Calu3 (cell line): ENCODE data around the gene IER5. TPM values are rescaled to one million over a fixed set of nuclear protein-coding genes. Genes with fewer than 3 reads are reported as not detected.

Experiments
- BruUV-seq: library from RNA; stranded (reverse); fragments of 400-500 nt; replicated peaks from 2 replicates; lab custom pipeline; 2021; lab: Mats Ljungman, UMichigan
- CTCF ChIA-PET: fragments of 300-600 bp; sonication (Branson Sonifier 250); formaldehyde crosslinking; loops from one replicate; lab custom pipeline; 2022; ENCODE audit warnings: antibody characterized with exemption; lab: Charles Lee
- DNase-seq: peaks from one replicate; pipeline ENCODE4 v3.0.0; 2022
- H3K27ac Mint-ChIP-seq: one replicate; pipeline ENCODE4 v1.8.0; 2022; ENCODE audit warnings: mixed read lengths; ENCODE audit not compliant: unreplicated experiment
- H3K27me3 Mint-ChIP-seq: one replicate; pipeline ENCODE4 v1.8.0; 2022; ENCODE audit warnings: mixed read lengths; ENCODE audit not compliant: unreplicated experiment
- H3K36me3 Mint-ChIP-seq: one replicate; pipeline ENCODE4 v1.8.0; 2022; ENCODE audit warnings: mild to moderate bottlenecking, moderate library complexity, mixed read lengths; ENCODE audit not compliant: insufficient read depth, unreplicated experiment
- H3K4me1 Mint-ChIP-seq: one replicate; pipeline ENCODE4 v1.8.0; 2022; ENCODE audit warnings: mild to moderate bottlenecking, low read depth, mixed read lengths; ENCODE audit not compliant: unreplicated experiment
- H3K4me3 Mint-ChIP-seq: one replicate; pipeline ENCODE4 v1.8.0; 2022; ENCODE audit warnings: mild to moderate bottlenecking, low read depth, moderate library complexity, mixed read lengths; ENCODE audit not compliant: unreplicated experiment
- H3K9me3 Mint-ChIP-seq: one replicate; pipeline ENCODE4 v1.8.0; 2022; ENCODE audit warnings: low read depth, mixed read lengths; ENCODE audit not compliant: unreplicated experiment
- CTCF ChIP-seq: fragments of 200-600 bp; IDR thresholded peaks from one replicate; pipeline ENCODE4 v1.8.0; 2022; ENCODE audit warnings: antibody characterized with exemption; ENCODE audit not compliant: unreplicated experiment
- intact Hi-C: fragments of 100-400 bp; cut with micrococcal nuclease; formaldehyde crosslinking; loops from one replicate; pipeline ENCODE4 v1.10.0; 2022; ENCODE audit not compliant: unreplicated experiment
- total RNA-seq: library from RNA; stranded (reverse); gene quantifications from 2 replicates; pipeline ENCODE4 v1.2.3, GENCODE V29; 2022

Gene IER5
- total RNA-seq, 1 experiment from 2014 or later: 11.4 TPM

- no TSS peak for BruUV-seq
- Mint-ChIP-seq H3K9me3 (no peaks in the 10 kb centered on the region), H3K4me1 (no peaks in the 10 kb centered on the region), H3K36me3 (no peaks in the 10 kb centered on the region), H3K4me3 (no peak overlapping the region), H3K27me3 (peaks cover 24% of the 10 kb centered on the region), H3K27ac (no peak overlapping the region)
- TF ChIP-seq CTCF: no peak
- intact Hi-C loops: no loop called here
- DNase-seq: no peak
- CTCF ChIA-PET: no interaction called here
These were observed 26.3 kb upstream of the IER5 start for GRCh38 chr1:181061891-181062835.

- CTCF ChIA-PET: no interaction called here
- Mint-ChIP-seq H3K27me3 (peaks cover 24% of the 10 kb centered on the region), H3K4me1 (no peaks in the 10 kb centered on the region), H3K36me3 (no peaks in the 10 kb centered on the region), H3K9me3 (no peaks in the 10 kb centered on the region), H3K4me3 (no peak overlapping the region), H3K27ac (no peak overlapping the region)
- DNase-seq: no peak
- TF ChIP-seq CTCF: no peak
- no TSS peak for BruUV-seq
- intact Hi-C loops: no loop called here
These were observed 25.6 kb upstream of the IER5 start for GRCh38 chr1:181062836-181063428.

GRCh38 chr1:181064011-181064623 lies 24.4 kb upstream of the IER5 start:
- CTCF ChIA-PET: no interaction called here
- Mint-ChIP-seq H3K4me3 (no peak overlapping the region), H3K27me3 (peaks cover 24% of the 10 kb centered on the region), H3K4me1 (no peaks in the 10 kb centered on the region), H3K27ac (no peak overlapping the region), H3K9me3 (no peaks in the 10 kb centered on the region), H3K36me3 (no peaks in the 10 kb centered on the region)
- DNase-seq: no peak
- intact Hi-C loops: no loop called here
- no peak for TF ChIP-seq CTCF
- no TSS peak for BruUV-seq

- Mint-ChIP-seq H3K36me3 (no peaks in the 10 kb centered on the region), H3K27me3 (peaks cover 22% of the 10 kb centered on the region), H3K9me3 (no peaks in the 10 kb centered on the region), H3K4me3 (no peak overlapping the region), H3K4me1 (no peaks in the 10 kb centered on the region), H3K27ac (no peak overlapping the region)
- no TSS peak for BruUV-seq
- intact Hi-C loops: no loop called here
- TF ChIP-seq CTCF: no peak
- CTCF ChIA-PET: no interaction called here
- DNase-seq: no peak
These were observed 23.8 kb upstream of the IER5 start for GRCh38 chr1:181064702-181065101.
